Glutamatergic neuron (in vitro differentiated cells): ENCODE data around the gene ROS1. TPM values are rescaled to one million over a fixed set of nuclear protein-coding genes. Genes with fewer than 3 reads are reported as not detected.

ENCODE experiments used
- DNase-seq: peaks from one replicate; pipeline ENCODE4 v3.0.0; 2022
- H3K27ac Mint-ChIP-seq: one replicate; pipeline ENCODE4 v1.8.0; 2020; ENCODE audit warnings: mild to moderate bottlenecking, mixed read lengths, inconsistent platforms; ENCODE audit not compliant: unreplicated experiment
- H3K27me3 Mint-ChIP-seq: one replicate; pipeline ENCODE4 v1.8.0; 2020; ENCODE audit warnings: mild to moderate bottlenecking, moderate library complexity, mixed read lengths, inconsistent platforms; ENCODE audit not compliant: unreplicated experiment
- H3K36me3 Mint-ChIP-seq: one replicate; pipeline ENCODE4 v1.8.0; 2020; ENCODE audit warnings: mild to moderate bottlenecking, mixed read lengths, inconsistent platforms; ENCODE audit not compliant: unreplicated experiment
- H3K4me1 Mint-ChIP-seq: one replicate; pipeline ENCODE4 v1.8.0; 2020; ENCODE audit warnings: mild to moderate bottlenecking, low read depth, mixed read lengths, inconsistent platforms; ENCODE audit not compliant: unreplicated experiment
- H3K4me3 Mint-ChIP-seq: one replicate; pipeline ENCODE4 v1.8.0; 2020; ENCODE audit warnings: mild to moderate bottlenecking, mixed read lengths, inconsistent platforms; ENCODE audit not compliant: unreplicated experiment
- H3K9me3 Mint-ChIP-seq: one replicate; pipeline ENCODE4 v1.8.0; 2020; ENCODE audit warnings: mild to moderate bottlenecking, moderate library complexity, mixed read lengths, inconsistent platforms; ENCODE audit not compliant: unreplicated experiment
- CTCF ChIP-seq: fragments of 200-600 bp; sonication (generic); IDR thresholded peaks from one replicate; pipeline ENCODE4 v1.5.0; 2021; ENCODE audit not compliant: partially characterized antibody, unreplicated experiment
- total RNA-seq: library from RNA; stranded (reverse); fragmentation: NEBNext Ultra II Directional; extraction: Animal tissue kit (Norgen Biotek cat#: 25700); gene quantifications from one replicate; pipeline ENCODE4 v1.2.1, GENCODE V29; 2021; ENCODE audit not compliant: unreplicated experiment

ROS1 gene
- total RNA-seq, 1 donor from 2014 or later, result not detected

- Mint-ChIP-seq H3K27ac (no peak overlapping the region), H3K4me3 (no peak overlapping the region), H3K4me1 (peaks cover 3% of the 10 kb centered on the region), H3K27me3 (peaks cover 4% of the 10 kb centered on the region), H3K9me3 (no peaks in the 10 kb centered on the region), H3K36me3 (no peaks in the 10 kb centered on the region)
- no peak for DNase-seq
- TF ChIP-seq CTCF, result no peak
Observed at GRCh38 chr6:117396228-117396627, 29.5 kb downstream of the ROS1 start.

GRCh38 chr6:117395164-117395563 lies 30.6 kb downstream of the ROS1 start:
- Mint-ChIP-seq H3K4me1 (peaks cover 3% of the 10 kb centered on the region), H3K27me3 (peaks cover 4% of the 10 kb centered on the region), H3K4me3 (no peak overlapping the region), H3K27ac (no peak overlapping the region), H3K9me3 (no peaks in the 10 kb centered on the region), H3K36me3 (no peaks in the 10 kb centered on the region)
- DNase-seq, result no peak
- TF ChIP-seq CTCF, result no peak

- Mint-ChIP-seq H3K4me3 (no peak overlapping the region), H3K4me1 (peaks cover 3% of the 10 kb centered on the region), H3K9me3 (no peaks in the 10 kb centered on the region), H3K36me3 (no peaks in the 10 kb centered on the region), H3K27me3 (peaks cover 2% of the 10 kb centered on the region), H3K27ac (no peak overlapping the region)
- no peak for TF ChIP-seq CTCF
- no peak for DNase-seq
Observed at GRCh38 chr6:117393045-117393444, 32.7 kb downstream of the ROS1 start.

- H3K27me3 Mint-ChIP-seq, result no peaks in the 10 kb centered on the region
- no peak overlapping the region for H3K4me3 Mint-ChIP-seq
- H3K4me1 Mint-ChIP-seq, result no peaks in the 10 kb centered on the region
- DNase-seq, result no peak
- H3K9me3 Mint-ChIP-seq, result no peaks in the 10 kb centered on the region
- H3K36me3 Mint-ChIP-seq, result no peaks in the 10 kb centered on the region
- TF ChIP-seq CTCF, result no peak
- no peak overlapping the region for H3K27ac Mint-ChIP-seq
Observed at GRCh38 chr6:117391874-117392583, 33.7 kb downstream of the ROS1 start.

GRCh38 chr6:117389227-117390057 lies 36.3 kb downstream of the ROS1 start:
- Mint-ChIP-seq H3K9me3 (no peaks in the 10 kb centered on the region), H3K27ac (no peak overlapping the region), H3K4me3 (no peak overlapping the region), H3K4me1 (no peaks in the 10 kb centered on the region), H3K27me3 (no peaks in the 10 kb centered on the region), H3K36me3 (no peaks in the 10 kb centered on the region)
- TF ChIP-seq CTCF, result no peak
- no peak for DNase-seq
